Spleen (tissue), 11 donors: Measurements from ENCODE around the gene SRI. TPM values are rescaled to one million over a fixed set of nuclear protein-coding genes. Genes with fewer than 3 reads are reported as not detected.
A peak's percentile ranks its signal among the peaks of the same experiment; 100 is the strongest.

Source experiments
- DNase-seq: peaks from one replicate; pipeline ENCODE4 v3.0.0-alpha.2; 2020
- H3K27ac ChIP-seq, 8 donors: fragments of 200-600 bp; sonication (generic) in 7 of 8; 1 replicate in 4 of 8; 2 replicates in 4 of 8; pipeline versions ENCODE4 v1.5.0 to v1.8.0; 2016 to 2021; ENCODE audit warnings: inconsistent platforms in 4 of 8, mild to moderate bottlenecking in 4 of 8, moderate library complexity in 1 of 8
- H3K27me3 ChIP-seq, 7 donors: fragments of 200-600 bp; sonication (generic) in 6 of 7; replicated peaks in 1 of 7; 1 replicate in 4 of 7; 2 replicates in 3 of 7; pipeline versions ENCODE4 v1.5.0 to v1.8.0; 2016 to 2021; ENCODE audit warnings: inconsistent platforms in 3 of 7, mild to moderate bottlenecking in 1 of 7
- H3K36me3 ChIP-seq, 6 donors: fragments of 200-600 bp; sonication (generic) in 5 of 6; 1 replicate in 4 of 6; 2 replicates in 2 of 6; pipeline versions ENCODE4 v1.5.0 to v1.8.0; 2016 to 2021; ENCODE audit warnings: inconsistent platforms in 2 of 6
- H3K4me1 ChIP-seq, 6 donors: fragments of 200-600 bp; sonication (generic) in 5 of 6; 1 replicate in 3 of 6; 2 replicates in 3 of 6; pipeline versions ENCODE4 v1.5.0 to v1.8.0; 2016 to 2021; ENCODE audit warnings: inconsistent platforms in 3 of 6
- H3K4me3 ChIP-seq, 8 donors: fragments of 200-600 bp; sonication (generic) in 7 of 8; 1 replicate in 4 of 8; 2 replicates in 4 of 8; pipeline versions ENCODE4 v1.5.0 to v1.8.0; 2016 to 2021; ENCODE audit warnings: inconsistent platforms in 4 of 8, mild to moderate bottlenecking in 4 of 8, moderate library complexity in 2 of 8
- H3K9me3 ChIP-seq, 8 donors: fragments of 200-600 bp; sonication (generic) in 7 of 8; 1 replicate in 4 of 8; 2 replicates in 4 of 8; pipeline versions ENCODE4 v1.5.0 to v1.8.0; 2016 to 2021; ENCODE audit warnings: inconsistent platforms in 4 of 8
- CTCF ChIP-seq, 11 experiments: fragments of 200-600 bp in 7 of 11; fragments of 450-650 bp in 4 of 11; sonication (generic) in 4 of 11; IDR thresholded peaks in 8 of 11; conservative IDR thresholded peaks in 3 of 11; 1 replicate in 7 of 11; 2 replicates in 4 of 11; pipeline versions ENCODE4 v1.4.0 to v1.8.0; 2016 to 2021; ENCODE audit warnings: antibody characterized with exemption in 11 of 11, inconsistent platforms in 4 of 11, mild to moderate bottlenecking in 1 of 11
- POLR2A ChIP-seq, 3 donors: fragments of 450-650 bp; IDR thresholded peaks; one replicate each; pipeline ENCODE4 v1.5.1; 2017; ENCODE audit warnings: antibody characterized with exemption in 3 of 3, mild to moderate bottlenecking in 1 of 3
- POLR2AphosphoS5 ChIP-seq, 3 donors: sonication (generic); formaldehyde crosslinking; IDR thresholded peaks; one replicate each; pipeline ENCODE4 v1.5.1; 2017; ENCODE audit warnings: antibody characterized with exemption in 3 of 3
- WGBS, 5 donors: extraction: QIAGEN DNeasy Blood & Tissue Kit in 3 of 5; methylation state at CpG; one replicate each; pipeline versions ENCODE4 v1.1.5 to v1.1.7; 2013 to 2018; 5-methylcytosine and 5-hydroxymethylcytosine counted together
- intact Hi-C: fragments of 100-400 bp; cut with DNase I; formaldehyde crosslinking; loops from one replicate; pipeline ENCODE4 v1.15.0; 2023; ENCODE audit warnings: low total_unique reads
- polyA plus RNA-seq, 3 donors: library from polyadenylated mRNA; stranded (reverse); fragments of 200-250 nt; gene quantifications; one replicate each; pipeline ENCODE4 v1.2.1, GENCODE V29; 2013
- total RNA-seq, 7 donors: library from RNA; depleted of rRNA in 3 of 7; stranded (reverse); fragments of >200 nt in 3 of 7; fragmentation: NEBNext Ultra II Directional in 4 of 7; extraction: Animal tissue kit (Norgen Biotek cat#: 25700) in 4 of 7; gene quantifications; one replicate each; pipeline versions ENCODE4 v1.1.0 to v1.2.1, GENCODE V29; 2016 to 2021
- donor health status: healthy with polysubstance abuse.
- donor health status: DM: no; HTN: no; CAD: no; lungs with moderate emphysema.
- donor health status: DM: no; HTN: no; CAD: no.
- donor health status: Bipolar disorder and iron deficiency.
- donor health status: healthy.
- donor health status: DM: no; HTN: no; CAD: no.
- donor health status: DM: yes; HTN: yes; CAD: no.

SRI gene
- total and polyA plus RNA-seq, 10 donors = 48.4 to 88.3 (median 63.1) TPM

DNA sequence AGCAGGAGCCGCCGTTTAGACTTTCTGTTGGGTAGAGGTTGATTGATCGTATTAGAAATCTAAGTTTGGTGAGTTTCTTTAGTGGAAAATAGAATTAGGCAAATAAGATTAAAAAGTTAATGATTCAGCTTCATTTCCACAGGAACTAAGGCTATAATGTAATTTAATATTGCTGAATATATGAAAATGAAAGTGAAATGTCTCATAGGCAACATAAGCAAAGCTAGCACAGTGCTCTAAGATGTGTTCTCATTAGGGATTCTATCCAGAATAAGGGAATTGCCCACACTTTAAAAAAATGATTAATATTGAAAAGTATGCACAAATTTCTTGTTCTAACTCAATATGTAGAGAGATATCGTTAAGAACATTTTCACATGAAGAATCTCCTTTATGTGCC is 47.0 kb downstream of the SRI start:
- DNase-seq = no peak
- no peaks in the 10 kb centered on the region for H3K9me3 ChIP-seq
- no peaks in the 10 kb centered on the region for H3K4me1 ChIP-seq
- no peaks in the 10 kb centered on the region for H3K36me3 ChIP-seq
- no peak for TF ChIP-seq POLR2AphosphoS5 (IDR thresholded peaks at IDR 0.05)
- no peak for TF ChIP-seq POLR2A (IDR thresholded peaks at IDR 0.05)
- no peak for TF ChIP-seq CTCF (IDR thresholded peaks at IDR 0.05 in 8 of 11, conservative IDR thresholded peaks at IDR 0.05 in 3 of 11)
- no peak overlapping the region for H3K27ac ChIP-seq
- WGBS, 5 donors = 89 to 95% (median 93%) methylated on average over 4 of the region's 4 CpGs
- intact Hi-C loops = no loop called here
- H3K27me3 ChIP-seq = no peaks in the 10 kb centered on the region
- no peak overlapping the region for H3K4me3 ChIP-seq

GRCh38 chr7:88169717-88170320 is 50.0 kb downstream of the SRI start:
- H3K4me3 ChIP-seq = no peak overlapping the region
- intact Hi-C loops = no loop called here
- no peak overlapping the region for H3K27ac ChIP-seq
- no peaks in the 10 kb centered on the region for H3K9me3 ChIP-seq
- WGBS, 5 donors = 15 to 36% (median 26%) methylated on average over 1 of the region's 1 CpG
- DNase-seq = no peak
- no peak for TF ChIP-seq POLR2AphosphoS5 (IDR thresholded peaks at IDR 0.05)
- peak in 8 of 11 experiments; percentile 17 to 51 (median 33) for TF ChIP-seq CTCF (IDR thresholded peaks at IDR 0.05 in 8 of 11, conservative IDR thresholded peaks at IDR 0.05 in 3 of 11)
- H3K36me3 ChIP-seq = no peaks in the 10 kb centered on the region
- no peaks in the 10 kb centered on the region for H3K27me3 ChIP-seq
- no peaks in the 10 kb centered on the region for H3K4me1 ChIP-seq

- no peak for DNase-seq
These were observed 52.1 kb downstream of the SRI start for GRCh38 chr7:88167721-88168120.

GRCh38 chr7:88167223-88167622 is 52.6 kb downstream of the SRI start:
- 80 to 100% (median 89%) methylated on average over 2 of the region's 2 CpGs for WGBS, 5 donors
- Histone ChIP-seq H3K9me3 (no peaks in the 10 kb centered on the region), H3K36me3 (no peaks in the 10 kb centered on the region), H3K4me1 (no peaks in the 10 kb centered on the region), H3K27me3 (no peaks in the 10 kb centered on the region), H3K27ac (no peak overlapping the region), H3K4me3 (no peak overlapping the region)
- TF ChIP-seq POLR2A (IDR thresholded peaks at IDR 0.05) = no peak
- no peak for TF ChIP-seq POLR2AphosphoS5 (IDR thresholded peaks at IDR 0.05)
- no peak for TF ChIP-seq CTCF (IDR thresholded peaks at IDR 0.05 in 8 of 11, conservative IDR thresholded peaks at IDR 0.05 in 3 of 11)
- no peak for DNase-seq
- intact Hi-C loops = no loop called here

More at GRCh38 chr7:88167721-88168120, 52.1 kb downstream of the SRI start:
- H3K9me3 ChIP-seq = no peaks in the 10 kb centered on the region
- no peaks in the 10 kb centered on the region for H3K36me3 ChIP-seq
- H3K27ac ChIP-seq = no peak overlapping the region
- WGBS, 5 donors = 86 to 95% (median 89%) methylated on average over 2 of the region's 2 CpGs
- no peak overlapping the region for H3K4me3 ChIP-seq
- H3K4me1 ChIP-seq = no peaks in the 10 kb centered on the region
- H3K27me3 ChIP-seq = no peaks in the 10 kb centered on the region
- intact Hi-C loops = no loop called here
- TF ChIP-seq POLR2AphosphoS5 (IDR thresholded peaks at IDR 0.05) (no peak), POLR2A (IDR thresholded peaks at IDR 0.05) (no peak), CTCF (IDR thresholded peaks at IDR 0.05 in 8 of 11, conservative IDR thresholded peaks at IDR 0.05 in 3 of 11) (no peak)
